ENCODE measurements around the gene MACROH2A1.

- TF ChIP-seq EP300 (IDR thresholded peaks at IDR 0.05) = no peak
- TF ChIP-seq CTCF (IDR thresholded peaks at IDR 0.05) = no peak
- no peak for TF ChIP-seq POLR2AphosphoS5 (IDR thresholded peaks at IDR 0.05)
Observed at GRCh38 chr5:135326296-135327254, 72.5 kb downstream of the MACROH2A1 start.
